ENCODE data around the gene LIPC. TPM values are rescaled to one million over a fixed set of nuclear protein-coding genes. Genes with fewer than 3 reads are reported as not detected.

Gene LIPC
- total RNA-seq, 2 donors from 2014 or later = not detected

DNA sequence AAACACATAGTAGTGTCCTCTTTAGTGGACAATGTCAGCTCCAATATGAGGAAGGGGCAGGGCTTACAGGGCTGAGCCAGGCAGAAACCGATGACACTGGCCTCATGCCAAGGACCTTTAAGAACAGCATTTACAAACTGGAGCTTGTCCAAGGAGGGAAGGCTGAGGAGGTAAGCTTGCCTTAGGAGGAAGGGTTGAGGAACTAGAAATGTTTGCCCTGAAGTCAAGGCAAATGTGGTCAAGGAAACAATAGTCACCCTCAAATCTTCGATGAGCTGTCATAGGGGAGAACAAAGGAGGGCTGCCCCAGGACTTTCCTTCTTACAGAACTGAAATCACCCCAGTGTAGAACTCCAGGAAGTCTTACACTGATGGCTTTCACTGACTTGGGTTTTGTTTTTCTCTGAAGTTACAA is 136.4 kb downstream of the LIPC start:
- Histone ChIP-seq H3K4me3 (no peak overlapping the region), H3K27me3 (replicated peaks; ENCODE audit: insufficient read depth) (no peaks in the 10 kb centered on the region), H3K9me3 (no peaks in the 10 kb centered on the region), H3K36me3 (no peaks in the 10 kb centered on the region), H3K4me1 (ENCODE audit: control insufficient read depth in 1 of 2, low read depth in 2 of 2) (no peaks in the 10 kb centered on the region), H3K27ac (no peak overlapping the region)
- TF ChIP-seq, protein P1, sequence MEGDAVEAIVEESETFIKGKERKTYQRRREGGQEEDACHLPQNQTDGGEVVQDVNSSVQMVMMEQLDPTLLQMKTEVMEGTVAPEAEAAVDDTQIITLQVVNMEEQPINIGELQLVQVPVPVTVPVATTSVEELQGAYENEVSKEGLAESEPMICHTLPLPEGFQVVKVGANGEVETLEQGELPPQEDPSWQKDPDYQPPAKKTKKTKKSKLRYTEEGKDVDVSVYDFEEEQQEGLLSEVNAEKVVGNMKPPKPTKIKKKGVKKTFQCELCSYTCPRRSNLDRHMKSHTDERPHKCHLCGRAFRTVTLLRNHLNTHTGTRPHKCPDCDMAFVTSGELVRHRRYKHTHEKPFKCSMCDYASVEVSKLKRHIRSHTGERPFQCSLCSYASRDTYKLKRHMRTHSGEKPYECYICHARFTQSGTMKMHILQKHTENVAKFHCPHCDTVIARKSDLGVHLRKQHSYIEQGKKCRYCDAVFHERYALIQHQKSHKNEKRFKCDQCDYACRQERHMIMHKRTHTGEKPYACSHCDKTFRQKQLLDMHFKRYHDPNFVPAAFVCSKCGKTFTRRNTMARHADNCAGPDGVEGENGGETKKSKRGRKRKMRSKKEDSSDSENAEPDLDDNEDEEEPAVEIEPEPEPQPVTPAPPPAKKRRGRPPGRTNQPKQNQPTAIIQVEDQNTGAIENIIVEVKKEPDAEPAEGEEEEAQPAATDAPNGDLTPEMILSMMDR (IDR thresholded peaks at IDR 0.05) = no peak
- ATAC-seq (ENCODE audit: insufficient number of reproducible peaks, low FRiP score, low read depth) (no peak), DNase-seq (ENCODE audit: low spot score) (no peak)

DNA sequence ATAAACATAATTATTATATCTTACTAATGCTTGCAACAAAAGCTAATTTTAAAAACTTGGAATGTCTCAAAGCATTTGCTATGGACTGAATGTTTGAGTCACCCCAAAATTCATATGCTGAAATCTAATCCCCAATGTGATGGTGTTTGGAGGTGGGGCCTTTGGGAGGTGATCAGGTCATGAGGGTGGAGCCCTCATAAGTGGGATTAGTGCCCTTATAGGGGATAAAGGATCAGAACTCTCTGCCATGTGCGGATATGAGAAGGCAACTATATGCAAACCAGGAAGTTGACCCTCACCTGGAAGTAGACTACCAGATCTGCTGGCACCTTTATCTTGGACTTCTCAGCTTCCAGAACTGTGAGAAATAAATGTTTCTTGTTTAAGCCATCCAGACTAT is 137.7 kb downstream of the LIPC start:
- no peaks in the 10 kb centered on the region for H3K36me3 ChIP-seq
- H3K9me3 ChIP-seq = no peaks in the 10 kb centered on the region
- no peak overlapping the region for H3K27ac ChIP-seq
- TF ChIP-seq, protein P1 (IDR thresholded peaks at IDR 0.05) = no peak
- no peaks in the 10 kb centered on the region for H3K4me1 ChIP-seq (ENCODE audit: control insufficient read depth in 1 of 2, low read depth in 2 of 2)
- no peaks in the 10 kb centered on the region for H3K27me3 ChIP-seq (replicated peaks; ENCODE audit: insufficient read depth)
- no peak overlapping the region for H3K4me3 ChIP-seq
- DNase-seq (ENCODE audit: low spot score) (no peak), ATAC-seq (ENCODE audit: insufficient number of reproducible peaks, low FRiP score, low read depth) (no peak)

DNA sequence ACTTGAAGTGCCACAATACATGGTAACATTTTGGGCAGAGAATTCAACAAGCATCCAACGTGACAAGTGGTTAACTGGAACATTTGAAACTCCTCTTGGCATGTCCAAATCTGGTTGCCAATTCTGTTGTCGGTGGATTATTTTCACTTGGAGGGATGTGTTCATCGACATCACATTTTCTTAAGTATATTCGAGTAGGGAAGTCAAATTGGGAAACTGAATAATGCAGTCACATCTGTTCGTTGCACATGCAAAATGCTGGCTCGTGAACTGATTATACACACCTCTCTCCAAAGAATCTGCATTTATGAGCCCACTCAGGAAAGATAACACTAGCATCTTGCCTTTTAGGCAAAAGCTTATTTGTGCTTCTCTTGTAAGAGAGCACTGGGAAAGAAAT is 139.7 kb downstream of the LIPC start:
- TF ChIP-seq, protein P1 (IDR thresholded peaks at IDR 0.05) = no peak
- no peaks in the 10 kb centered on the region for H3K4me1 ChIP-seq (ENCODE audit: control insufficient read depth in 1 of 2, low read depth in 2 of 2)
- no peaks in the 10 kb centered on the region for H3K36me3 ChIP-seq
- H3K9me3 ChIP-seq = no peaks in the 10 kb centered on the region
- H3K27ac ChIP-seq = no peak overlapping the region
- H3K4me3 ChIP-seq = no peak overlapping the region
- no peaks in the 10 kb centered on the region for H3K27me3 ChIP-seq (replicated peaks; ENCODE audit: insufficient read depth)
- DNase-seq (ENCODE audit: low spot score) (no peak), ATAC-seq (ENCODE audit: insufficient number of reproducible peaks, low FRiP score, low read depth) (no peak)

DNA sequence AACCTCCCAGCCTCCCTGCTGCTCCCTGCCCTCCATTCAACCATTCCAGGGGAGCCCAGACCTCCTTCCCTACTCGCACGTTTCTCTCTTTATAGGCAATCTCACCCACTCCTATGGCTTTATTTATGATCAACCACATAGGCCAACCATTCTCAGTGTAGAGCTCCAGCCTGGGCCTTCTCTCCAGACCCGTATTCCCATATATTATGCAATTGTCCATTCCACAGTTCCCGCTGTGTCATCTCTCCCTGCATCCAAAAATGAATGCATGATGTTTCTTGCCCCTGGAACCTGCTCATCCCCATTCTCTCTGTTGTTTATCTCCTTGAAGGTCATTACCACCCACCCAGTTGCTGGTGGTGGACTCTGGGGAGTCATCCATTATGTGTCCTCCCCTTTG is 140.7 kb downstream of the LIPC start:
- Histone ChIP-seq H3K4me1 (ENCODE audit: control insufficient read depth in 1 of 2, low read depth in 2 of 2) (no peaks in the 10 kb centered on the region), H3K4me3 (no peak overlapping the region), H3K27me3 (replicated peaks; ENCODE audit: insufficient read depth) (no peaks in the 10 kb centered on the region), H3K27ac (no peak overlapping the region), H3K36me3 (no peaks in the 10 kb centered on the region), H3K9me3 (no peaks in the 10 kb centered on the region)
- ATAC-seq (ENCODE audit: insufficient number of reproducible peaks, low FRiP score, low read depth) = no peak
- no peak for DNase-seq (ENCODE audit: low spot score)
- TF ChIP-seq, protein P1 (IDR thresholded peaks at IDR 0.05) = no peak

DNA sequence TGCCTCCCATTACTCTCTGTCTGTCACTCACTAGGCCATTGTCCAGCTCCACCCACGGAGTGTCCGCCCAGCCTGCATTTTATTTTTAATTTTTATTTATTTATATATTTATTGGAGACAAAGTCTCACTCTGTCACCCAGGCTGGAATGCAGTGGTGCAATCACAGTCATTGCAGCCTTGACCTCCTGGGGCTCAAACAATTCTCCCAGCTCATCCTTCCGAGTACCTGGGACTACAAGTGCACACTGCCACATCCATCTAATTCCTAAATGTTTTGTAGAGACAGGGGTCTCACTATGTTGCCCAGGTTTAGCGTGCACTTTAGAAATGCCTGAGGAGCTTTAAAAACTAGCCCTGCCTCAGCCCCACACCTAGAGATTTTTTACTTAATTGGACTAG is 141.5 kb downstream of the LIPC start:
- Histone ChIP-seq H3K36me3 (no peaks in the 10 kb centered on the region), H3K4me3 (no peak overlapping the region), H3K27me3 (replicated peaks; ENCODE audit: insufficient read depth) (no peaks in the 10 kb centered on the region), H3K4me1 (ENCODE audit: control insufficient read depth in 1 of 2, low read depth in 2 of 2) (no peaks in the 10 kb centered on the region), H3K9me3 (no peaks in the 10 kb centered on the region), H3K27ac (no peak overlapping the region)
- no peak for ATAC-seq (ENCODE audit: insufficient number of reproducible peaks, low FRiP score, low read depth)
- DNase-seq (ENCODE audit: low spot score) = no peak
- TF ChIP-seq, protein P1 (IDR thresholded peaks at IDR 0.05) = no peak

Data from thoracic aorta (tissue), 2 donors.